Panc1 (cell line): ENCODE measurements around the gene CHRM1. TPM values are rescaled to one million over a fixed set of nuclear protein-coding genes. Genes with fewer than 3 reads are reported as not detected.

Experiments used
- ATAC-seq: fragments of 200-7000 bp; cut with Tn5 transposase; 2 replicates; pipeline ENCODE4 v1.9.1; 2020; ENCODE audit warnings: mild to moderate bottlenecking, moderate library complexity
- BruUV-seq: library from RNA; stranded (reverse); fragments of 400-500 nt; replicated peaks from 2 replicates; lab custom pipeline; 2021; lab: Mats Ljungman, UMichigan
- CTCF ChIA-PET: fragments of 300-600 bp; sonication (Branson Sonifier 250); formaldehyde crosslinking; loops from one replicate; lab custom pipeline; 2022; ENCODE audit warnings: antibody characterized with exemption; lab: Charles Lee
- POLR2A ChIA-PET: fragments of 300-600 bp; sonication (Branson Sonifier 250); formaldehyde crosslinking; loops from one replicate; lab custom pipeline; 2022; ENCODE audit warnings: antibody characterized with exemption; lab: Charles Lee
- DNase-seq: peaks from one replicate; pipeline ENCODE4 v3.0.0-alpha.2; 2010; ENCODE audit warnings: low read depth, low spot score
- H3K27ac ChIP-seq: 2 replicates; pipeline ENCODE4 v1.5.1; 2011; ENCODE audit warnings: mild to moderate bottlenecking, low read length, inconsistent platforms
- H3K27me3 ChIP-seq: fragments of 200-500 bp; sonication (Bioruptor generic); 2 replicates; pipeline ENCODE4 v1.6.0; 2014; ENCODE audit warnings: low read length, inconsistent platforms; ENCODE audit not compliant: control insufficient read depth, insufficient read depth
- H3K36me3 ChIP-seq: fragments of 200-500 bp; sonication (Bioruptor generic); 2 replicates; pipeline ENCODE4 v1.5.1; 2014; ENCODE audit warnings: inconsistent platforms, mild to moderate bottlenecking, low read length, moderate library complexity; ENCODE audit not compliant: control insufficient read depth, insufficient read depth
- H3K4me1 ChIP-seq: 2 replicates; pipeline ENCODE4 v1.5.1; 2011; ENCODE audit warnings: inconsistent platforms, mild to moderate bottlenecking, low read length, moderate library complexity; ENCODE audit not compliant: control insufficient read depth, insufficient read depth
- H3K4me3 ChIP-seq, 2 experiments: 2 replicates each; pipeline ENCODE4 v1.5.1; 2011 to 2012; ENCODE audit warnings: low read depth in 2 of 2, low read length in 2 of 2, mild to moderate bottlenecking in 2 of 2, inconsistent platforms in 1 of 2, moderate library complexity in 1 of 2
- H3K9me3 ChIP-seq: fragments of 200-500 bp; sonication (Bioruptor generic); 2 replicates; pipeline ENCODE4 v1.5.1; 2014; ENCODE audit warnings: low read depth, mild to moderate bottlenecking, inconsistent platforms, low read length, moderate library complexity; ENCODE audit not compliant: control insufficient read depth, insufficient read depth
- POLR2AphosphoS5 ChIP-seq: IDR thresholded peaks from 2 replicates; pipeline ENCODE4 v1.6.1; 2012; ENCODE audit warnings: mild to moderate bottlenecking, low read depth, low read length, moderate library complexity
- SIN3A ChIP-seq: IDR thresholded peaks from 2 replicates; pipeline ENCODE4 v1.6.1; 2012; ENCODE audit warnings: low read depth, mild to moderate bottlenecking, low read length, moderate library complexity, borderline replicate concordance; ENCODE audit not compliant: insufficient read depth
- TCF7L2 ChIP-seq: IDR thresholded peaks from 2 replicates; pipeline ENCODE4 v1.6.1; 2011; ENCODE audit warnings: mild to moderate bottlenecking, low read depth, low read length, inconsistent platforms
- in situ Hi-C: cut with HindIII; loops from 2 replicates; pipeline ENCODE4 v1.10.0; 2016; ENCODE audit warnings: low sequenced_read_pairs, low pct_unique_long_range_greater_than_20kb
- intact Hi-C: fragments of 100-400 bp; cut with micrococcal nuclease; formaldehyde crosslinking; loops from one replicate; pipeline ENCODE4 v1.10.0; 2022; ENCODE audit not compliant: unreplicated experiment
- total RNA-seq: library from RNA; stranded (reverse); gene quantifications from one replicate; pipeline ENCODE4 v1.2.1, GENCODE V29; 2021; ENCODE audit not compliant: unreplicated experiment
- TF ChIP-seq, protein P1 (sequence below): fragments of 450-650 bp; IDR thresholded peaks from 2 replicates; pipeline ENCODE4 v1.5.1; 2017; ENCODE audit warnings: mild to moderate bottlenecking
- TF ChIP-seq, protein P2 (sequence below), 2 experiments: IDR thresholded peaks; 2 replicates each; pipeline ENCODE4 v1.6.1; 2011 to 2012; ENCODE audit warnings: low read depth in 2 of 2, control low read depth in 1 of 2, low read length in 1 of 2, mild to moderate bottlenecking in 1 of 2, moderate library complexity in 1 of 2; ENCODE audit not compliant: insufficient read depth in 1 of 2

The CHRM1 gene
- total RNA-seq, 1 experiment from 2014 or later = not detected

DNA sequence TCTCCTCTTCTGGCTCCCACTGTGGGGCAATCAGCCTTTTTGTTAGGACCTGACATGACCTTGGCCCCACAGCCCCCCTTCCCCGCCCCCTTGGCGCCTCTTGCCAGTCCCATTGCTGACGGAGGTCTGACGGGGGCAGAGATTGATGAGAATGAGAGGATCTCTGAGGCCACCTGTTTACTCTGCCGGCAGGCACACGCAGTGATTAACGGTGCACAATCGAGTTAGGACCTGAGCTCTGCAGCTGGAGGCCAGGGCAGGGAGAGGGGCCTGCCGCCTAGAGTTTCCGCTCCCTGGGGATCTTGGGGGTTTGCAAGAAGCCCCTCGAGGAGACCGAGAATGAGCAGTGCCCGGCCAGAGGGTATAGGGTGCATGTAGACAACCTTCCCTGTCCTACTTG is 6.8 kb upstream of the CHRM1 start:
- DNase-seq (no peak), ATAC-seq (no peak)
- intact Hi-C loops (no loop called here), in situ Hi-C loops (no loop called here)
- Histone ChIP-seq H3K9me3 (no peaks in the 10 kb centered on the region), H3K4me1 (peaks cover 7% of the 10 kb centered on the region; the same call in 1 of the 2 replicates), H3K27ac (no peak overlapping the region), H3K36me3 (no peaks in the 10 kb centered on the region), H3K4me3 (no peak overlapping the region), H3K27me3 (no peaks in the 10 kb centered on the region)
- BruUV-seq = no TSS peak
- CTCF ChIA-PET = no interaction called here
- TF ChIP-seq SIN3A = no peak
- no peak for TF ChIP-seq TCF7L2
- POLR2A ChIA-PET = interaction anchor here (1.0 kb wide), 1 partner anchor 16 kb away, joined by 3 read pairs; no protein-coding TSS in a partner anchor

DNA sequence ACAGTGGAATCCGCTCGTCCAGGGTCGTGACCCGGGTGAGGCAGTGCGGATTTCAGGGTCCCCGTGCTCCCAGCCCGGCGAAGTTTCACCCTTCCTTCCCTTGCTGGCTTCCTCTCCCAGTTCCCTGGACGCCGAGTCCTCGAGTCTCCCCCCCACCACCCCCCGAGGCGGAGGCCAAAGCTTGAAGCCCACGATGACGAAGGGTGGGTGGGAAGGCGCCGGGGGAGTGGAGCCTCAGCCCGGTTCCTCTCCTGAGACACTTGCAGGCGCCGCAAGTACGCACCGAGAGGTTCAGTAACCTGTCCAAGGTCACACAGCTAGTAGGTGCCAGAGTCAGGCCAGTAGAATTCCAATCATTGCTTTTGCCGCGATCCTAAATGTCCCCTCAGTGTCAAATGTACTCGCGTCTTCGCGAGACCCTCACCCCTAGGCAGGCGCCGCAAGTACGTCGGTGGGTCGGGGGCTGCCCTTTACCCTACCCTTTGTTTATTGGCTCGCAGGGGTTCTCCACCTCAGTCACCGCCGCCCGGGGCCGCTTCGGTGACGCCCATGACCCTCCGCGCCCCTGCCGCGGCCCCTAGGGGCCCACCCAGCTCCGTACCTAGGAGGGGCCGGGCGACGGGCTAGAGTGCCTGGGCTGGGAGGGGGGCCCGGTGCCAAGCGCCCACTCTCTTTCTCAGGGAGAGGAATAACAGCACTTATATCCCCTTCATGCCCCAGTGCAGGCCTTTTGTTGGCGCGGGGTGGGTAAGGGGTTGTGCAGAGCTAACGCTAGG is 5.7 kb upstream of the CHRM1 start:
- TF ChIP-seq, protein P1, sequence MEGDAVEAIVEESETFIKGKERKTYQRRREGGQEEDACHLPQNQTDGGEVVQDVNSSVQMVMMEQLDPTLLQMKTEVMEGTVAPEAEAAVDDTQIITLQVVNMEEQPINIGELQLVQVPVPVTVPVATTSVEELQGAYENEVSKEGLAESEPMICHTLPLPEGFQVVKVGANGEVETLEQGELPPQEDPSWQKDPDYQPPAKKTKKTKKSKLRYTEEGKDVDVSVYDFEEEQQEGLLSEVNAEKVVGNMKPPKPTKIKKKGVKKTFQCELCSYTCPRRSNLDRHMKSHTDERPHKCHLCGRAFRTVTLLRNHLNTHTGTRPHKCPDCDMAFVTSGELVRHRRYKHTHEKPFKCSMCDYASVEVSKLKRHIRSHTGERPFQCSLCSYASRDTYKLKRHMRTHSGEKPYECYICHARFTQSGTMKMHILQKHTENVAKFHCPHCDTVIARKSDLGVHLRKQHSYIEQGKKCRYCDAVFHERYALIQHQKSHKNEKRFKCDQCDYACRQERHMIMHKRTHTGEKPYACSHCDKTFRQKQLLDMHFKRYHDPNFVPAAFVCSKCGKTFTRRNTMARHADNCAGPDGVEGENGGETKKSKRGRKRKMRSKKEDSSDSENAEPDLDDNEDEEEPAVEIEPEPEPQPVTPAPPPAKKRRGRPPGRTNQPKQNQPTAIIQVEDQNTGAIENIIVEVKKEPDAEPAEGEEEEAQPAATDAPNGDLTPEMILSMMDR = no peak
- TF ChIP-seq TCF7L2 = no peak
- no peak for TF ChIP-seq SIN3A

DNA sequence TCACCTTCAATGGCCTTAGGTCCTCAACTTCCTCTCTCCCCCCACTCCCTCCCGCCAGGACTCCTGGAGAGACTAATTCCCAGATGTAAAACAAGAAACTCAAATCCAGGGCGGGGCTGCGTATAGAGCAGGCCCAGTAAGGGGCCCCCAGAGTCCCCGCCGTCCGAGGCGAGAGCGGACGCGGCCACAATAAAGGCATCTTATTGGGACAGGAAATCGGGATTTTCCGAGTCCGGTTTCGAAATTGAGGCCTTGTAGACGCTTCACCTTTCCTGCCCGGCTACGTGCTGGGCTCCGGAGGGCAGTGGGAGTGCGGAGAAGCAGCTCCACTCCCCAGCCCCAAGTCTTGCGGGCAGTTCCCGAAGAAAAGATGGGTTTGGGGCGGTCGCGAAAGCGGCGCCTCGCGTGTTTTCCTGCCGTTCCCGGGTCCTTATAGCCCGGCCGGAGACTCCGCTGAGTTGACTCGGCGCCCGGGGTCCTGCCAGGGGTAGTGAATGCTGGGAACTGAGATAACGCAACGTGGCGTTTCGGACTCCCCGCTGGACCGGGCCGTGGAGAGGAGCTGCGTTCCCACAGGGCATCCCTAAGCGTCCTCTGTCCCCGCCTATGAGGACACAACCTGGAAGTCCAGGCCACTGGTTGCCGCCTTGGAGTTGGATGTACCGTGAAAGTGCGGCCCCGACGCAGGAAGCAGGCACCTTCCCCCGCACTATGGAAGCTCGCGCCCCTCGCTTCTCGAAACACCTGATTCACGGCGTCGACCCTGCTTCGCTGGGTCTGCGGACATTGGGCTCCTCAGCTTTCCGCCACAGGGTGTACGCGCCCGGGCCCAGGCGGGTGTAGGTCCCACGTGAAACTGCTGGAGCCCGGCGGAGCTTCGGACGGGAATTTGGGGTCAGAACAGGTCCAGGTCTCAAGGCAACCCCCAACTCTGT is 4.8 kb upstream of the CHRM1 start:
- Histone ChIP-seq H3K4me3 (no peak overlapping the region), H3K9me3 (no peaks in the 10 kb centered on the region), H3K27ac (no peak overlapping the region), H3K36me3 (no peaks in the 10 kb centered on the region), H3K27me3 (0 out of 2 replicates have a peak, but pooled peaks cover 2% of the 10 kb centered on the region), H3K4me1 (peaks cover 7% of the 10 kb centered on the region; the same call in 1 of the 2 replicates)
- no peak for ATAC-seq
- in situ Hi-C loops = no loop called here
- intact Hi-C loops = no loop called here
- TF ChIP-seq, protein P2, sequence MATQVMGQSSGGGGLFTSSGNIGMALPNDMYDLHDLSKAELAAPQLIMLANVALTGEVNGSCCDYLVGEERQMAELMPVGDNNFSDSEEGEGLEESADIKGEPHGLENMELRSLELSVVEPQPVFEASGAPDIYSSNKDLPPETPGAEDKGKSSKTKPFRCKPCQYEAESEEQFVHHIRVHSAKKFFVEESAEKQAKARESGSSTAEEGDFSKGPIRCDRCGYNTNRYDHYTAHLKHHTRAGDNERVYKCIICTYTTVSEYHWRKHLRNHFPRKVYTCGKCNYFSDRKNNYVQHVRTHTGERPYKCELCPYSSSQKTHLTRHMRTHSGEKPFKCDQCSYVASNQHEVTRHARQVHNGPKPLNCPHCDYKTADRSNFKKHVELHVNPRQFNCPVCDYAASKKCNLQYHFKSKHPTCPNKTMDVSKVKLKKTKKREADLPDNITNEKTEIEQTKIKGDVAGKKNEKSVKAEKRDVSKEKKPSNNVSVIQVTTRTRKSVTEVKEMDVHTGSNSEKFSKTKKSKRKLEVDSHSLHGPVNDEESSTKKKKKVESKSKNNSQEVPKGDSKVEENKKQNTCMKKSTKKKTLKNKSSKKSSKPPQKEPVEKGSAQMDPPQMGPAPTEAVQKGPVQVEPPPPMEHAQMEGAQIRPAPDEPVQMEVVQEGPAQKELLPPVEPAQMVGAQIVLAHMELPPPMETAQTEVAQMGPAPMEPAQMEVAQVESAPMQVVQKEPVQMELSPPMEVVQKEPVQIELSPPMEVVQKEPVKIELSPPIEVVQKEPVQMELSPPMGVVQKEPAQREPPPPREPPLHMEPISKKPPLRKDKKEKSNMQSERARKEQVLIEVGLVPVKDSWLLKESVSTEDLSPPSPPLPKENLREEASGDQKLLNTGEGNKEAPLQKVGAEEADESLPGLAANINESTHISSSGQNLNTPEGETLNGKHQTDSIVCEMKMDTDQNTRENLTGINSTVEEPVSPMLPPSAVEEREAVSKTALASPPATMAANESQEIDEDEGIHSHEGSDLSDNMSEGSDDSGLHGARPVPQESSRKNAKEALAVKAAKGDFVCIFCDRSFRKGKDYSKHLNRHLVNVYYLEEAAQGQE (IDR thresholded peaks at IDR 0.05; ENCODE audit: insufficient read depth in 1 of 2, low read depth in 2 of 2, low read length in 1 of 2) = no peak
- TF ChIP-seq POLR2AphosphoS5 = no peak
- TF ChIP-seq, protein P1 = no peak
- TF ChIP-seq SIN3A = no peak
- no peak for TF ChIP-seq TCF7L2
- BruUV-seq = no TSS peak
- POLR2A ChIA-PET = interaction anchor here (0.5 kb wide), 1 partner anchor 19 kb away, joined by 3 read pairs; no protein-coding TSS in a partner anchor
- CTCF ChIA-PET = no interaction called here
- DNase-seq = no peak

More for the DNA sequence above, 5.7 kb upstream of the CHRM1 start:
- Histone ChIP-seq H3K9me3 (no peaks in the 10 kb centered on the region), H3K4me3 (no peak overlapping the region), H3K27me3 (0 out of 2 replicates have a peak, but pooled peaks cover 2% of the 10 kb centered on the region), H3K36me3 (no peaks in the 10 kb centered on the region), H3K4me1 (peaks cover 7% of the 10 kb centered on the region; the same call in 1 of the 2 replicates), H3K27ac (no peak overlapping the region)
- ATAC-seq = no peak
- in situ Hi-C loops (no loop called here), intact Hi-C loops (no loop called here)
- ChIA-PET POLR2A (interaction anchor here (0.5 kb wide), 1 partner anchor 18 kb away, joined by 3 read pairs; no protein-coding TSS in a partner anchor), CTCF (no interaction called here)
- no peak for DNase-seq
- BruUV-seq = no TSS peak
